MM.1S (cell line): ENCODE measurements around the gene TXNL4B.

ENCODE experiments used
- DNase-seq: peaks from one replicate; pipeline ENCODE4 v3.0.0-alpha.2; 2015
- H2AFZ ChIP-seq: fragments of 300-600 bp; sonication (generic); 2 replicates; pipeline ENCODE4 v1.6.0; 2016; ENCODE audit warnings: antibody characterized with exemption, low read length
- H3F3A ChIP-seq: fragments of 300-600 bp; sonication (generic); 2 replicates; pipeline ENCODE4 v1.6.1; 2016; ENCODE audit warnings: mild to moderate bottlenecking, antibody characterized with exemption, low read length, moderate library complexity, mixed read lengths; ENCODE audit not compliant: insufficient read depth
- H3K27ac ChIP-seq: fragments of 300-600 bp; sonication (generic); 2 replicates; pipeline ENCODE4 v1.5.1; 2016; ENCODE audit warnings: mild to moderate bottlenecking, low read length
- H3K27me3 ChIP-seq: fragments of 300-600 bp; sonication (generic); replicated peaks from 2 replicates; pipeline ENCODE4 v1.6.0; 2016; ENCODE audit warnings: low read length; ENCODE audit not compliant: insufficient read depth
- H3K36me3 ChIP-seq: fragments of 300-600 bp; sonication (generic); replicated peaks from 2 replicates; pipeline ENCODE4 v1.6.1; 2016; ENCODE audit warnings: mild to moderate bottlenecking, low read length, mixed read lengths; ENCODE audit not compliant: insufficient read depth
- H3K4me1 ChIP-seq: fragments of 300-600 bp; sonication (generic); 2 replicates; pipeline ENCODE4 v1.6.1; 2016; ENCODE audit warnings: low read length, mixed read lengths
- H3K4me2 ChIP-seq: fragments of 300-600 bp; sonication (generic); 2 replicates; pipeline ENCODE4 v1.6.0; 2016; ENCODE audit warnings: low read depth, low read length
- H3K4me3 ChIP-seq: fragments of 300-600 bp; sonication (generic); 2 replicates; pipeline ENCODE4 v1.5.1; 2016; ENCODE audit warnings: low read length, mixed read lengths
- H3K79me2 ChIP-seq: fragments of 300-600 bp; sonication (generic); 2 replicates; pipeline ENCODE4 v1.6.1; 2016; ENCODE audit warnings: mixed run types, low read length, mixed read lengths
- H3K9ac ChIP-seq: fragments of 300-600 bp; sonication (generic); 2 replicates; pipeline ENCODE4 v1.6.1; 2016; ENCODE audit warnings: low read length, mixed read lengths
- H3K9me2 ChIP-seq: fragments of 300-600 bp; sonication (generic); replicated peaks from 2 replicates; pipeline ENCODE4 v1.6.1; 2016; ENCODE audit warnings: mild to moderate bottlenecking, low read length, mixed read lengths; ENCODE audit not compliant: insufficient read depth
- H3K9me3 ChIP-seq: fragments of 300-600 bp; sonication (generic); replicated peaks from 2 replicates; pipeline ENCODE4 v1.6.1; 2016; ENCODE audit warnings: mild to moderate bottlenecking, low read length, mixed read lengths; ENCODE audit not compliant: insufficient read depth
- H4K20me1 ChIP-seq: fragments of 300-600 bp; sonication (generic); 2 replicates; pipeline ENCODE4 v1.6.1; 2016; ENCODE audit warnings: mild to moderate bottlenecking, low read length, moderate library complexity, mixed read lengths; ENCODE audit not compliant: insufficient read depth
- CTCF ChIP-seq: fragments of 300-600 bp; sonication (generic); IDR thresholded peaks from 2 replicates; pipeline ENCODE4 v1.5.1; 2016; ENCODE audit warnings: antibody characterized with exemption, low read length, mixed read lengths
- EZH2 ChIP-seq: fragments of 300-600 bp; sonication (generic); optimal IDR thresholded peaks from 2 replicates; pipeline ENCODE3; 2017; ENCODE audit warnings: low read depth, mild to moderate bottlenecking, antibody characterized with exemption, low read length, mixed read lengths
- EZH2phosphoT487 ChIP-seq: fragments of 300-600 bp; sonication (generic); IDR thresholded peaks from 2 replicates; pipeline ENCODE4 v1.6.1; 2018; ENCODE audit warnings: antibody characterized with exemption, low read length

Gene TXNL4B

DNA sequence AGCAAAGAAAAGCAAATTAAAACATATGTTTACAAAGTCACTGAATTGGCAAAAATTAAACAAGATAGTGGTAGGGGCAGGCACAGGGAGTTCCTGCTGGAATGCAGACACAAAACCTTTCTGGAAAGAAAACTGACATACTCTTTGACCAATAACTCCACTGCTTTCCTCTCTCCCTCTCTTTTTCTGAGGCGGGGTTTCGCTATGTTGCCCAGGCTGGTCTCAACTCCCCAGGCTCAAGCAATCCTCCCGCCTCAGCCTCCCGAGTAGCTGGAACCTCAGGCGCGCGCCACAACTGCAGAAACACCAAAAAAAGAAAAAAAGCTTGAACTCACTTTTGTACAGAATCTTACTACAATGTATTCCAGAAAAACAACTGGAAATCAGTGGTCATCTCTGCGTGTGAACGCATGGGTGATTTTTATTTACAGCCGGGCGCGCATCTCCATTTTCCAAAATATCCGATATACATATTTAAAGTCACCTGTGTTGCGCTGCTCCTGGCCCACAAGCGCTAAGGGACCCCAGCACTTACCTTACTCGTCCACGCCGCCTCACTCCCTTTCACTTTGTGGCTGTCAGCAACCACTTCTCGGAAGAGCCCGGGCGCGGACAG, 480 bp downstream of the TXNL4B start:
- Histone ChIP-seq H3K27me3 (no peaks in the 10 kb centered on the region), H4K20me1 (no peaks in the 10 kb centered on the region), H3F3A (peaks cover 4% of the 10 kb centered on the region), H3K36me3 (peaks cover 8% of the 10 kb centered on the region), H3K4me1 (peaks cover 13% of the 10 kb centered on the region), H3K27ac (peak overlapping the region; percentile 78), H3K4me3 (peak overlapping the region; percentile 98), H3K9me3 (no peaks in the 10 kb centered on the region), H3K9ac (peak overlapping the region; percentile 89), H3K9me2 (no peaks in the 10 kb centered on the region), H3K79me2 (peaks cover 78% of the 10 kb centered on the region), H2AFZ (peak overlapping the region; percentile 86), H3K4me2 (peak overlapping the region; percentile 61)
- TF ChIP-seq EZH2phosphoT487, result no peak
- TF ChIP-seq CTCF, result no peak
- no peak for TF ChIP-seq EZH2
- peak; percentile 24 for DNase-seq

DNA sequence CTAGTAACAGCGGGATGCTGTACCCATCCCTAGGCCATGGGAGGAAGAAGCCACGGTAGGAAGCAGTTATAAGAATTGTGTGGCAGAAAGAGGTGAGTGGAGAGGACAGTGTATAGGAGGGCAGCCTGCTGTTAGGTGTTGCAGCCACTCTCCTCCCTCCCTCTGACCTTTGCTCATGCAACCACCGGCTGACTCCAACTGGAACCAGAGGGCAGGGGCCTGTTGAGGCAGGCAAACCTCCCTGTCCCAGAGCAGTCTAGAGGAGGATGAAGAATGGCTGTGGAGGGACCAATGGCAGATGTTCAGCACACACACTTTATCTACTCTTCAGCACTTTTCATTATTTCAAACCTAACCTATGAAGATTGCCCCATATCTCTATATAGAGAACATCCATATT, 2.2 kb downstream of the TXNL4B start:
- peaks cover 4% of the 10 kb centered on the region for H3F3A ChIP-seq
- peak overlapping the region; percentile 9; the same call in 1 of the 2 replicates for H3K4me2 ChIP-seq
- H3K9me3 ChIP-seq, result no peaks in the 10 kb centered on the region
- H3K9me2 ChIP-seq, result no peaks in the 10 kb centered on the region
- peaks cover 5% of the 10 kb centered on the region for H3K36me3 ChIP-seq
- H3K79me2 ChIP-seq, result peaks cover 64% of the 10 kb centered on the region
- H4K20me1 ChIP-seq, result no peaks in the 10 kb centered on the region
- no peaks in the 10 kb centered on the region for H3K27me3 ChIP-seq
- H3K9ac ChIP-seq, result no peak overlapping the region
- H3K4me3 ChIP-seq, result no peak overlapping the region
- H3K4me1 ChIP-seq, result peaks cover 13% of the 10 kb centered on the region
- no peak overlapping the region for H2AFZ ChIP-seq
- DNase-seq, result no peak
- no peak for TF ChIP-seq EZH2
- TF ChIP-seq CTCF, result no peak
- no peak for TF ChIP-seq EZH2phosphoT487
- H3K27ac ChIP-seq, result no peak overlapping the region

DNA sequence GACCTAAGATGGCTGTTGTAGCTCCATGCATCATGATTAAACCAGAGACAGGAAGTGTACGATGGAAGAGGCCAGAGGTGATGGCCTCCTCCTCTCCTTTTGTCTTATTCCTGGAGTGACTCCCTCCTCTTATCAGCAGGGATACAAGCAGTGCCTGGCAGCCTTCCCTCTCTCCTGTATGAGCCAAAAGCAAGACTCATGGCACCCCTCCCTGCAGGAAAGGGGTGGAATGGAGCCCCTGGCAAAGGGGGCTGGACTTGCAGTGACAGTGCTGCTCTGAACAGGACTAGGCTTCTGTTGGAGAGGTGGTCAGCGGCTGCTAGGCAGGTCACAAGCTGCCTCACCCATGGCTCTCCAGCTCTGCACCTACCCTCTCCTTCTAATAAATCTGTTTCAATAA, 8.4 kb downstream of the TXNL4B start:
- no peaks in the 10 kb centered on the region for H3K9me2 ChIP-seq
- H3K9me3 ChIP-seq, result no peaks in the 10 kb centered on the region
- H4K20me1 ChIP-seq, result no peaks in the 10 kb centered on the region
- no peak for TF ChIP-seq CTCF
- no peak for TF ChIP-seq EZH2phosphoT487
- TF ChIP-seq EZH2, result no peak
- H3K27me3 ChIP-seq, result no peaks in the 10 kb centered on the region
- H3F3A ChIP-seq, result no peaks in the 10 kb centered on the region
- no peak overlapping the region for H3K9ac ChIP-seq
- H3K4me2 ChIP-seq, result no peak overlapping the region
- no peaks in the 10 kb centered on the region for H3K4me1 ChIP-seq
- no peak for DNase-seq
- H3K4me3 ChIP-seq, result no peak overlapping the region
- no peak overlapping the region for H2AFZ ChIP-seq
- H3K79me2 ChIP-seq, result peaks cover 6% of the 10 kb centered on the region
- H3K36me3 ChIP-seq, result peaks cover 8% of the 10 kb centered on the region
- H3K27ac ChIP-seq, result no peak overlapping the region
